ENCODE measurements around the gene DRICH1. TPM values are rescaled to one million over a fixed set of nuclear protein-coding genes. Genes with fewer than 3 reads are reported as not detected.

Gene DRICH1
- polyA plus RNA-seq, 2 of the 4 experiments (the other 2 are of a cell fraction): 0.58 to 0.85 TPM

- CTCF ChIA-PET: interaction anchor here (1.7 kb wide), 1 partner anchor 11 kb away, joined by 6 read pairs; no protein-coding TSS in a partner anchor
- TF ChIP-seq MYC (IDR thresholded peaks at IDR 0.05; ENCODE audit: borderline replicate concordance, low read length): no peak
- TF ChIP-seq KDM5A (IDR thresholded peaks at IDR 0.05): no peak
- no peak for TF ChIP-seq GATA3 (IDR thresholded peaks at IDR 0.05; ENCODE audit: borderline replicate concordance)
- TF ChIP-seq HOXA7 (CRISPR knock-in tag; IDR thresholded peaks at IDR 0.05): no peak
- TF ChIP-seq JUNB (IDR thresholded peaks at IDR 0.05): no peak
- TF ChIP-seq MAX (IDR thresholded peaks at IDR 0.05): no peak
- TF ChIP-seq CBX2 (IDR thresholded peaks at IDR 0.05; ENCODE audit: borderline replicate concordance, low read depth): no peak
- TF ChIP-seq HES2 (IDR thresholded peaks at IDR 0.05): no peak
- TF ChIP-seq FOXS1 (CRISPR knock-in tag; IDR thresholded peaks at IDR 0.05): no peak
- TF ChIP-seq RARB (CRISPR knock-in tag; IDR thresholded peaks at IDR 0.05): no peak
- no peak for TF ChIP-seq FOSB (CRISPR knock-in tag; IDR thresholded peaks at IDR 0.05)
- no peak for TF ChIP-seq HEYL (CRISPR knock-in tag; IDR thresholded peaks at IDR 0.05)
- no peak for TF ChIP-seq RNF2 (IDR thresholded peaks at IDR 0.05; ENCODE audit: borderline replicate concordance, low read depth)
- TF ChIP-seq NFE2L2 (conservative IDR thresholded peaks at IDR 0.05; ENCODE audit: low read length): no peak
- no peak for TF ChIP-seq NR3C1 (IDR thresholded peaks at IDR 0.05)
- TF ChIP-seq CBX8 (IDR thresholded peaks at IDR 0.05): no peak
- TF ChIP-seq CHD4 (IDR thresholded peaks at IDR 0.05; ENCODE audit: borderline replicate concordance): no peak
Observed at GRCh38 chr22:23579280-23579679, 52.8 kb downstream of the DRICH1 start.

GRCh38 chr22:23578306-23578705, 53.8 kb downstream of the DRICH1 start:
- TF ChIP-seq RFX5 (IDR thresholded peaks at IDR 0.05) (no peak), ZSCAN20 (CRISPR knock-in tag; IDR thresholded peaks at IDR 0.05) (no peak), BCL3 (IDR thresholded peaks at IDR 0.05) (no peak), CBX8 (IDR thresholded peaks at IDR 0.05) (no peak), EP300 (IDR thresholded peaks at IDR 0.05) (no peak), RAD21 (conservative IDR thresholded peaks at IDR 0.05 in 1 of 2, IDR thresholded peaks at IDR 0.05 in 1 of 2) (no peak), HOXB13 (CRISPR knock-in tag; IDR thresholded peaks at IDR 0.05; ENCODE audit: low read depth) (no peak), E2F6 (IDR thresholded peaks at IDR 0.05; ENCODE audit: borderline replicate concordance, low read depth) (no peak), ELK1 (IDR thresholded peaks at IDR 0.05; ENCODE audit: low read depth, low read length) (no peak), CHD2 (IDR thresholded peaks at IDR 0.05; ENCODE audit: low read length, partially characterized antibody) (no peak), HOXA7 (CRISPR knock-in tag; IDR thresholded peaks at IDR 0.05) (no peak), CTCF (IDR thresholded peaks at IDR 0.05) (no peak), HEYL (CRISPR knock-in tag; IDR thresholded peaks at IDR 0.05) (no peak), MAX (IDR thresholded peaks at IDR 0.05) (no peak), KDM5A (IDR thresholded peaks at IDR 0.05) (no peak), HOXB5 (CRISPR knock-in tag; IDR thresholded peaks at IDR 0.05) (no peak)
- H3K9me3 ChIP-seq: no peaks in the 10 kb centered on the region
- DNase-seq (ENCODE audit: low read depth in 1 of 2, low spot score in 1 of 2): no peak
- H3K4me3 ChIP-seq: no peak overlapping the region
- H3K27ac ChIP-seq: no peak overlapping the region
- 46% methylated on average over 3 of the region's 11 CpGs for WGBS (ENCODE audit: missing lambda C conversion rate)
- no peak overlapping the region for H3K4me2 ChIP-seq
- no peak for FAIRE-seq
- no peaks in the 10 kb centered on the region for H3K4me1 ChIP-seq
- CTCF ChIA-PET: interaction anchor here (0.7 kb wide), 1 partner anchor 64 kb away, joined by 3 read pairs; no protein-coding TSS in a partner anchor
- POLR2A ChIA-PET: no interaction called here
- no peak for ATAC-seq

More at GRCh38 chr22:23579280-23579679, 52.8 kb downstream of the DRICH1 start:
- DNase-seq (ENCODE audit: low read depth in 1 of 2, low spot score in 1 of 2) (no peak), FAIRE-seq (no peak), ATAC-seq (no peak)
- no peak overlapping the region for H3K4me2 ChIP-seq
- WGBS (ENCODE audit: missing lambda C conversion rate): 81% methylated on average over 4 of the region's 5 CpGs
- no peaks in the 10 kb centered on the region for H3K4me1 ChIP-seq
- no peak overlapping the region for H3K27ac ChIP-seq
- POLR2A ChIA-PET: no interaction called here
- no peaks in the 10 kb centered on the region for H3K9me3 ChIP-seq
- H3K4me3 ChIP-seq: no peak overlapping the region
